A172 (cell line): ENCODE data around the gene RALGPS1. TPM values are rescaled to one million over a fixed set of nuclear protein-coding genes. Genes with fewer than 3 reads are reported as not detected.

Experiments used
- DNase-seq: peaks from one replicate; pipeline ENCODE4 v3.0.0-alpha.2; 2015; ENCODE audit warnings: low spot score
- total RNA-seq: library from RNA; depleted of rRNA; stranded (reverse); fragments of >200 nt; shearing (Covaris generic); gene quantifications from 2 replicates; pipeline ENCODE4 v1.2.3, GENCODE V29; 2014

The RALGPS1 gene
- total RNA-seq, 1 experiment from 2014 or later, result 15.3 TPM

GRCh38 chr9:127078988-127079387 lies 164.4 kb downstream of the RALGPS1 start:
- no peak for DNase-seq

GRCh38 chr9:127079446-127080140 lies 165.0 kb downstream of the RALGPS1 start:
- no peak for DNase-seq

GRCh38 chr9:127081250-127082185 lies 166.9 kb downstream of the RALGPS1 start:
- DNase-seq, result no peak

- no peak for DNase-seq
Observed at GRCh38 chr9:127083138-127083980, 168.8 kb downstream of the RALGPS1 start.

GRCh38 chr9:127084076-127085039 lies 169.8 kb downstream of the RALGPS1 start:
- no peak for DNase-seq

- no peak for DNase-seq
Observed at GRCh38 chr9:127085186-127085585, 170.6 kb downstream of the RALGPS1 start.

GRCh38 chr9:127086771-127087170 lies 172.2 kb downstream of the RALGPS1 start:
- DNase-seq, result no peak

GRCh38 chr9:127087411-127087810 lies 172.8 kb downstream of the RALGPS1 start:
- no peak for DNase-seq

GRCh38 chr9:127087836-127088235 lies 173.3 kb downstream of the RALGPS1 start:
- no peak for DNase-seq

- no peak for DNase-seq
Observed at GRCh38 chr9:127088724-127089615, 174.4 kb downstream of the RALGPS1 start.

GRCh38 chr9:127089631-127090081 lies 175.1 kb downstream of the RALGPS1 start:
- DNase-seq, result no peak

GRCh38 chr9:127090341-127090985 lies 175.9 kb downstream of the RALGPS1 start:
- no peak for DNase-seq

- no peak for DNase-seq
Observed at GRCh38 chr9:127091526-127091925, 176.9 kb downstream of the RALGPS1 start.

- no peak for DNase-seq
Observed at GRCh38 chr9:127092041-127092608, 177.5 kb downstream of the RALGPS1 start.

- DNase-seq, result no peak
Observed at GRCh38 chr9:127093319-127094020, 178.9 kb downstream of the RALGPS1 start.

GRCh38 chr9:127095411-127095810 lies 180.8 kb downstream of the RALGPS1 start:
- no peak for DNase-seq

GRCh38 chr9:127096208-127096607 lies 181.6 kb downstream of the RALGPS1 start:
- no peak for DNase-seq

GRCh38 chr9:127097683-127098082 lies 183.1 kb downstream of the RALGPS1 start:
- DNase-seq, result no peak
